SH-SY5Y (cell line): ENCODE results near the gene ESR1.

Experiments used
- GATA2 ChIP-seq: IDR thresholded peaks from 2 replicates; pipeline ENCODE4 v1.6.1; 2011; ENCODE audit warnings: mild to moderate bottlenecking, low read depth, low read length
- GATA3 ChIP-seq: IDR thresholded peaks from 2 replicates; pipeline ENCODE4 v1.6.1; 2011; ENCODE audit warnings: low read depth, mild to moderate bottlenecking, low read length, moderate library complexity

ESR1 gene

DNA sequence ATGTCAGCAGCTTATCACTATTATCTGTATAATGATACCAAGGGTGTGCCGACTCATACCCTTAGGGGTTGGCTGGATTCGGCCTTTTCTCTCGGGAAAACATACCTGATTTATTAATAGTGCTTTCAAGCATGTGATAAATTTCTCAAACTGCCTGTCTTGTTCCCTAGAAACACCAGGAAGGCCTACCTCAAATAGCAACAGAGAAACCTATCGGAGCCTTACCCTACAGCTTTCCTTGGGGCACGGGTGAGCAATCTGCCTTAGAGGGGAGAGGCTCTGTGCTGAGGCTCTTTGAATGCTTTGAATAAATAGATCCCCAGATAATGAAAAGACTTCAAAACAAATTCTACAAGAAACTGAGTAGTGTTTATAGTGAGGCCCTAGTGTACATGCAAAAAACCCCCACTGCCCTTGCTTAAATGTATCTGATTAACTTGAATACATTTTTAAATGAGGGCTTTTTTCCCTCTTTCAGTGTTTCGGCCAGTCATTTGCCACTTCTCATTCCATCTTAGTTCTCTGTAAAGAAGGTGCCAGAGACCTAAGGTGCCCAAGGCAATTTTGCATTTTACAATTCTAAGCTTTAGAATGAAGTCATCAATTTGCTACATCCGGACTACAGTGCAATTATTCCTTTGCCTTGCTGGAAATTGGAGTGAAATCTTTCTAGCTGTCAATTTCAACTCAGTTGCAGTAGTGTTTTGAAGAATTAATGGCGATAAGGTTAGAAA is 320.1 kb downstream of the ESR1 start:
- no peak for TF ChIP-seq GATA3
- no peak for TF ChIP-seq GATA2

DNA sequence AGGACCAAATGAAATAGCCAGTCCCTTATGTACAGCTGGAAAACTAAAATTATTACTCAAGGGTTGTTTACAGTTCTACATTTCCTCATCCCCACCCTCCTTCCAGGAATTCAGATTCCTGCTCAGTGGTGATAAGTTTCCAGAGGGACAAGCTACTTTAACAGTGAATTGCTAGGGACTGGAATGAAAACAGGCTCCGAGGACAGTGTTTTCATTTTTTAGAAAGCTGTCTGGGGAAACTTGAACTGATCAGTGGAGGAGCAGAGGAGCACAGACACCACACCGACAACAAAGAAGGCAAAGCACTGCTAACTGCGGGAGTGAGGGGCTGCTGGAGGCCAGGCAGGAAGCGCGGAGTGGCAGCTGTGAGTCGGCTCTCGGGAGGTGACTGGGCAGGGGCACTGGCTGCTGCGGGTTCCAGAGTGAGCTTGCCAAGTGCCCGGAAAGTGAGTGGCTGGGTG is 322.2 kb downstream of the ESR1 start:
- TF ChIP-seq GATA3 (no peak), GATA2 (no peak)

DNA sequence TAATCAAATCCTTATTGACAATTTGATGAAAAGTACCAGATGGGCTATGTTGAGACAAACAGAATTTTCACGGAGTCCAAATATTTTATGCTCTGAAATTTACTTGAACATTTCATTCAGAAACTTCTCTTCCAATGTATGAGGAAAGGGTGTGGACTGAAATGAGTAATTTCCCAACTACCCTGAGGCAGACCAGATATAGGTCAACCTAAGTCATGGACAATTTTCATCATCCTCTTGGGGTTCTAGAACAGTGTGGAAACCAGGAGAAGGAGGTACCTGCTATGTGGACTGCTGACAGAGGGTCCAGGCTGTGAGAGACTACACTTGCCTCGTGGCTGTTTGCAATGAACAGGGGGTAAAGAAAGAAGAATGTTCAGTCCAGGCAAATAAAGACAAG is 323.0 kb downstream of the ESR1 start:
- TF ChIP-seq GATA3 (no peak), GATA2 (no peak)

DNA sequence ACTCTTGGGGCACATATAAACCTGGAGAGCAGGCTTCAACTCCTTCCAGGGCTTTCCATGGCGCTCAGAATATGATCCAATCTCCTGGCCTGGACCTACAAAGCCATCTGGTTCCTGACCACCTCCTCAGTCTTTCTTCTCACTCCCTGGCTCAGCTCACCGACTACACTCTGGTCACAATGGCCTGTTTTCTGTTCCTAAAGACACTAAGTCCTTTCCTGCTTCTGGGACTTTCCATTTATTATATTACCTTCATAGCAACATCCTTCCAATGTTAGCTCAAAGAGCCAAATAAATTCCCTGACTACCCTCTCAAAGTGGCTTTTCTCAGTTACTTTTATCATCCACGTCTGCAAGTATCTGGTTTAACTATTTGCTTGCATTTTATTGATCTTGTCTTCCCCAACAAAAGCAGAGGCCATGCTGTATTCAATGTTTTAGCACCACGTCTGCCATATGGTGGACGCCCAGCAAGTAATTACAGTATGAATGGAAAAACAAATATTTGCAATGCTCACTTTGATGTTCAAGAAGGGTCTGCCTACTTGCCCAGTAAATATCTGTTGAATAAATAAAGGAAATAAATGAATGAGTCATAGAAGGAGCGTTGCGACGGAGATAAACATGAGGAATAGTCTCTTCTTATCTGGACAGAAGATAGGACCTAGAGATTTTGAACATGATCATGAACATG is 328.4 kb downstream of the ESR1 start:
- no peak for TF ChIP-seq GATA2

DNA sequence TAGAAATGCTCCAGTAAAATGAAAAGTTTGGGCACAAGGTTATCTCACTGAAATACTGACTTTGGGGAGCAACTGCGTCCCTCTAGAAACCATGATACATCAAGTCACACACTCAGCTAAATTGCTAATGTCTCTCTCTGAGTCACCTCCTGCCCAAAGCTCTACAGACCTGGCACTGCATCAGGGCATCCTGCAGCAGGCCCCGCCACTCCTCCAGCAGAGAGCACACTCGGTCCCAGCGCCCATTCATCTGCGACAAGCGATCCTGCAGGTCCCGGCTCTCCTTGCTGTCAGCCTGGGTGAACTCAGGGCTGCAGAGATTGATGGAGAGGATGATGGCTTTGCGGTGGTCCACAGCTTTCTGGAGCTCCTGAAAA is 329.0 kb downstream of the ESR1 start:
- TF ChIP-seq GATA3 (no peak), GATA2 (no peak)

DNA sequence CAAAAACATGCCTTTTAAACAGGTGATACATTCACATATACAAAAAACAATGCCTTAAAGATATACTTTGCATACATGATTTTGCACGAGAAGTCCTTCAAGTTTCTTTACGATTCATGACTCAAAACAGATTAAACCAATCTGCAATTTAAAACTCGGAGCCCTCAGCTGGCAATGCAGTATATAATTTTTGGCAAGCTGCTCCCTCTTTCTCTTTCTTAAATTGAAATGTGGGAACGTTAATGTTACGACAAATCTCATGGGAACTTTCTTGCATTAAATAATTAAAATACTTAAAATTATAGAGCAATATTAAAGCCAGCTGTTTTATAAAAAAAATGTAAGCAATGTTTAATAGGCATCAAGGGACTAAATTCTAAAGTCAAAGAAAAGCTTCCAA is 334.6 kb downstream of the ESR1 start:
- no peak for TF ChIP-seq GATA3
- no peak for TF ChIP-seq GATA2

DNA sequence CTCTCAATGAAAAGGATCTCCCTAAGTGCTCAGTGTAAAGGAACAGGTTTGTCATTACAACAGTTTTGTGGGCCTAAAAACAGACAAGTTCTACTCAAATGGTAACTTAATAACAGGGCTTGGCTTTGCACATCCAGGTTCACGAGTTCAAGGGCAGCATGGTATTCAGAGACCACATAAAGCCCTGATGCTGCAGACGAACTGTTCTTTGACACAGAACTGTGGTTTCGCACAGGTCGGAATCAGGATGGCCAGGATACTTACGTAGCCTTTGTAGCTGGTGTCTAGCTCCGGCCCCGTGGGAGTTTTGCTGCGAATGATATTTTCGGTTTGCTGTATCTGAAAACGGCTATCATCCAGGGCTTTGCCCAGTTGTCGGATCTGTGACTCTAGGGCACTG is 335.9 kb downstream of the ESR1 start:
- TF ChIP-seq GATA2 (no peak), GATA3 (no peak)

DNA sequence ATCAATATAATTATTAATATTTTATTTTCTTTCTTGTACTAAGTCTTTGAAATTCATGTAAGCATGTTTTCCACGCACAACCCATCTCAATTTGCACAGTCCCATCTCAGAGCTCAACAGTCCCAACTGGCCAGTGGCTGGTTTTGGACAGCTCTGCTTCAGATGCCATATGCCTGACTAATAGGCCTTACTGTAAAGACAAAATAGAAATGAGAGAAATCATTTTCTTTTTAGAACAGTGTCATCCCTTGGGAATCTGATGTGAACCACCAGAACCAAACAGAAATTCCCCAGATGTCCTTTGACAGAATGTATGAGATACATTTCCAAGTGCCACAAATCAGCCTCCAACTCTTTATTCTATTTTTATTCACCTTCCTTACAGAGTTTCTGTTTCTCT is 338.9 kb downstream of the ESR1 start:
- no peak for TF ChIP-seq GATA2
- no peak for TF ChIP-seq GATA3

DNA sequence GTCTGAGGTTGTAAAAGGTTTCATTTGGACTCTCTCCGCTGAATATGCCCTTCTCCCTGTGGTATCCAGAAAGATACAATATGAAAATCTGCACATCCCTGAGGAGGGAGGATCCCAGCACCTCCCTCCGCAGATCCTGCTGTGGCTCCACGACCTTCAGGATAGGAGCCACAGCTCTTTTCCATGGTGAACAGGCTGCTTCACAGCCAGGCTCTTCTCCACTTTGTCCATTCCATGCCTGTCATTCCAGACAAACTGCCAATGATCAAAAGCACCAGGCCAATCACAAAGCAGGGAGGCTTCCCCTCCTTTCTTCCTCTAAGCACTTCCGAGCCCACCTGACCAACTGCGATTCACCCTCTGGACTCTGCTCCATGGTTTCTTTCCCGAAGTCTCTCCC is 339.8 kb downstream of the ESR1 start:
- TF ChIP-seq GATA3 (no peak), GATA2 (no peak)

DNA sequence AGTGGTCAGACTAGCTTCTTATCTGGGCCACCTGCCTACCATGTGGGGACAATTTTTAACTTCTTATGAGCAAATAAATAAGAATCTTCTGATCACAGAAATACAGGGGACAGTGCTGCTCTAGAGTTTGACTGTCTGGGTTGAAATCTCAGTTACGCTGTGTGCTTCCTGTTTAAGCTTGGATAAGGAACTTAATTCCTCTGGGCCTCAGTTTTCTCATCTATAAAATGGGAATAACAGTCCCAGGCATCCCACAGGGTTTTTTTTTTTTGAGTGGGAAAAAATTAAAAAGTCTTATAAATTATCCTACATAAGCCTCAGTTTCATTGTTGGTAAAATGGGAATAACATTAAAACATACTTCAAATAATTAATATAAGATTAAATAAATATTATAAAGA is 340.9 kb downstream of the ESR1 start:
- TF ChIP-seq GATA3 (no peak), GATA2 (no peak)

DNA sequence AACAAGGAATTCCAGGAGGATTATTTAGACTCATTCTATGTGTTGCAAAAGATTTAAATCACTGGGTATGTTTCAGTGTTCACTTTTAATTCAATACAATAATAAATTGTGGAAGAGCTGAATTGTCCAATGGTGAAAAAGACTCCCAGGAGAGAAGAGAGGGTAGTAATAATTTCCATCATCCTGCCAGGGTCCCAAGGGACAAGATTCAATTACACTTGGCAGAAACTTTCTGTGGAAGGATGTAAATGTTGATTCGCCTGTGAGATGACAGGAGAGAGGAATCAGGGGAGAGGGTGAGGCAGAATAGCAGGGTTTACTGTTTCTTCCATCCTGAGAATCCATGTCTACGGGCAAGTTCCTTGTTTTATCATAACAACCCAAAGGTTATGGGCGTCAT is 342.7 kb downstream of the ESR1 start:
- TF ChIP-seq GATA3: no peak
- no peak for TF ChIP-seq GATA2

DNA sequence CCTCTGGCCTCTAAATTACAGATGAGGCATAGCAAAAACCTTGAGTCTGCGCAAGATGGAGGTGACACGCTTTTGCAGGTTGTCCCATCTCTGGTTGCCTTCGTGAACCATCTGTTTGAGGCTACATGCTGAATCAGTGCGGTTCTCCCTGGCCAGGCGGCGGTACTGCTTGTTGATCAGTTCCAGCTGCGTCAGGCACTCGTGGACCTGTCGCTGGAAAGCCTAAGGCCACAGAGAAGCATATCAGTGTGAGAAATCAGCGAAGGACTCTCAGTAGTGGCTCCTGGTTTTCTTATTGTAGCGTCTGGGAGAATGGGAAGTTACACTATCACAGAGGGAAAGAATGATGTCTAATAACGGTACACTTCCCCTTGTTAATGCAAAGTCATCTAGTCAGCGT is 344.4 kb downstream of the ESR1 start:
- TF ChIP-seq GATA3 (peak; percentile 51; the same call in 1 of the 2 replicates), GATA2 (peak; percentile 83)

DNA sequence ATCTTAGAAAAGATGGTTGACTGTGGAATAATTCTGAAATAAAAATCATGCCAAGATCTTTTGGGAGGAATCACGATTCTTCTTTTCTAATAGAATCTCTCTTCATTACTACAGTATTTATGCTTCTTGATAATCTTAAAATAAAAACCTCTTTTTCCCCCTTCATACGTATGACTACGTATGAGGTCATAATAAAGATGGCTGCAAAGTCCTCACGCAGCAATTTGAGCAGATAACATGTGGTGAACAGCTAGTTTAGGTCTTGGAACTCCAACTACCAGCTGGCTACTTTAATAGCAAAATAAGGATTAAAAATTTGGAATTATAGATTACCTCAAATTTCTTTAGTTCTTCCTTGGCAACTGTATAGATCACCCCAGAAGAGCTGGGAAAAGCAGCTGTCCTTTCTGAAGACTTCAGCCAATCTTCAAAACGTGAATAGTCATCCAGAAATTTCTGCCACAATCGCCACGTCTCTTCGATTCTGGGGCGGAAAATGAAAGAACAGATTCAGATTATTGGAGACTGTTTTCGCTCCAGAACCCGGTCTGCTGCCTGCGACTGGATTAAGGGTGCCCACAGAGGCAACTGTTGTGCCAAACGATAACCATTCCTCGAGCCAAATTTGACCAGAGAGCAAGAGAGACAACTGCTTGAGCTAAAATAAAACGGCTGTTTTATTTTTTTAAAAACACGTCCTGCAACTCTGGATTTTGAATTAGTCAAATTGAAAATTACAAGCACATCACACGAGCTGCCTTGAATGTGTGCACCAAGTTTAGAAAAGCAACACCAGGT is 347.3 kb downstream of the ESR1 start:
- TF ChIP-seq GATA3 (no peak), GATA2 (no peak)

DNA sequence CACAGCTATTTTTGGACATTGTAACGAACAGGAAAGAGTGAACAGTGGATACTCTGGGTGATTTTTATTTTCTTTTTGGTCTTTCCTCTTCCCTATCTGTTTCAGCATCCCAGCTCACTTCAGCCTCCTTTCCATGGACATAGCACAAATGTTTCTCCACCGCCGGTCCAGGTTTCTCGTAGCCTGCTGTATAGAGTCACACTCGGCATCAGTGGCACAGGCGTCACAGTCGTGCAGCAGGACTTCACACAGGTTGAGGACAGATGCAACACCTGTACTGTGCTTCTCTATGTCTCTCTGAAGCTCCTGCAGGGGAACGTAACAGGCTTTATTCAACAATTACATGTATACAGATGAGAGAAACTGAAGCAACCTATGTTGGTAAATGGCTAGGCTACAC is 348.3 kb downstream of the ESR1 start:
- TF ChIP-seq GATA2 (no peak), GATA3 (no peak)
